Muscle of leg (tissue), 9 donors: ENCODE results near the gene PAFAH2. TPM values are rescaled to one million over a fixed set of nuclear protein-coding genes. Genes with fewer than 3 reads are reported as not detected.

ENCODE experiments used
- polyA plus RNA-seq, 8 donors: library from polyadenylated mRNA; unstranded; fragments of 120-200 nt; gene quantifications; one replicate each; pipeline versions ENCODE4 v1.2.1 to v1.2.3, GENCODE V29; 2013; ENCODE audit warnings: inconsistent platforms in 1 of 8, low replicate concordance in 1 of 8; ENCODE audit not compliant: insufficient read length in 8 of 8, insufficient read depth in 1 of 8
- total RNA-seq: library from RNA; stranded (reverse); fragments of 120-200 nt; gene quantifications from one replicate; pipeline ENCODE4 v1.2.4, GENCODE V29; 2013

The PAFAH2 gene
- total and polyA plus RNA-seq, 9 donors: 42.1 to 78.5 (median 55.6) TPM

Other genes starting within 250 kb of the PAFAH2 start
- gene SELENON, start 197.9 kb downstream of the PAFAH2 start, total RNA-seq: 23.1 TPM
- gene SELENON, start 197.9 kb downstream of the PAFAH2 start, polyA plus RNA-seq: 10 to 100 TPM; 47.9 to 88.0 (median 65.1) TPM
- 53.2 TPM for gene MTFR1L, start 178.1 kb downstream of the PAFAH2 start, total RNA-seq
- gene MTFR1L, start 178.1 kb downstream of the PAFAH2 start, polyA plus RNA-seq: 10 to 100 TPM; 58.9 to 76.3 (median 64.1) TPM
- gene AUNIP, start 138.6 kb downstream of the PAFAH2 start, total RNA-seq: 1.1 TPM
- 1 to 10 TPM in 6 of 8 donors, under 1 TPM in 2; 0.76 to 1.8 (median 1.2) TPM for gene AUNIP, start 138.6 kb downstream of the PAFAH2 start, polyA plus RNA-seq
- gene PAQR7, start 122.4 kb downstream of the PAFAH2 start, total RNA-seq: 5.8 TPM
- 10 to 100 TPM in 1 of 8 donors, 1 to 10 TPM in 7; 6.9 to 10.8 (median 7.7) TPM for gene PAQR7, start 122.4 kb downstream of the PAFAH2 start, polyA plus RNA-seq
- 295 TPM for gene STMN1, start 91.6 kb downstream of the PAFAH2 start, total RNA-seq
- gene STMN1, start 91.6 kb downstream of the PAFAH2 start, polyA plus RNA-seq: 100 to 1,000 TPM; 518 to 745 (median 564) TPM
- 0.71 TPM for gene EXTL1, start 23.7 kb upstream of the PAFAH2 start, total RNA-seq
- 1 to 10 TPM; 1.7 to 4.6 (median 2.5) TPM for gene EXTL1, start 23.7 kb upstream of the PAFAH2 start, polyA plus RNA-seq
- 0.93 TPM for gene SLC30A2, start 48.1 kb upstream of the PAFAH2 start, total RNA-seq
- 1 to 10 TPM in 2 of 8 donors, under 1 TPM in 6; 0.29 to 2.0 (median 0.65) TPM for gene SLC30A2, start 48.1 kb upstream of the PAFAH2 start, polyA plus RNA-seq
- 44.8 TPM for gene TRIM63, start 69.6 kb upstream of the PAFAH2 start, total RNA-seq
- gene TRIM63, start 69.6 kb upstream of the PAFAH2 start, polyA plus RNA-seq: 10 to 100 TPM; 25.8 to 59.2 (median 40.8) TPM
- 7.0 TPM for gene PDIK1L, start 113.8 kb upstream of the PAFAH2 start, total RNA-seq
- gene PDIK1L, start 113.8 kb upstream of the PAFAH2 start, polyA plus RNA-seq: 1 to 10 TPM; 5.7 to 9.1 (median 6.5) TPM
- 0.93 TPM for gene FAM110D, start 161.0 kb upstream of the PAFAH2 start, total RNA-seq
- gene FAM110D, start 161.0 kb upstream of the PAFAH2 start, polyA plus RNA-seq: 1 to 10 TPM in 1 of 8 donors, under 1 TPM in 7; 0.71 to 1.0 (median 0.90) TPM
- gene C1orf232, start 170.9 kb upstream of the PAFAH2 start, total RNA-seq: not detected
- not detected for gene C1orf232, start 170.9 kb upstream of the PAFAH2 start, polyA plus RNA-seq
- 20.7 TPM for gene ZNF593, start 171.8 kb upstream of the PAFAH2 start, total RNA-seq
- gene ZNF593, start 171.8 kb upstream of the PAFAH2 start, polyA plus RNA-seq: 10 to 100 TPM; 18.7 to 25.8 (median 19.3) TPM
- gene ZNF593OS, start 173.8 kb upstream of the PAFAH2 start, total RNA-seq: 0.31 TPM
- gene ZNF593OS, start 173.8 kb upstream of the PAFAH2 start, polyA plus RNA-seq: 1 to 10 TPM in 4 of 8 donors, under 1 TPM in 4; 0.49 to 1.6 (median 0.95) TPM
- 1.2 TPM for gene CNKSR1, start 179.4 kb upstream of the PAFAH2 start, total RNA-seq
- 1 to 10 TPM in 7 of 8 donors, under 1 TPM in 1; 0.81 to 5.2 (median 2.2) TPM for gene CNKSR1, start 179.4 kb upstream of the PAFAH2 start, polyA plus RNA-seq
- gene CATSPER4, start 192.5 kb upstream of the PAFAH2 start, total RNA-seq: not detected
- under 1 TPM in 1 of 8 donors, not detected in 7; 0.06 TPM for gene CATSPER4, start 192.5 kb upstream of the PAFAH2 start, polyA plus RNA-seq
- 18.0 TPM for gene CEP85, start 236.1 kb upstream of the PAFAH2 start, total RNA-seq
- gene CEP85, start 236.1 kb upstream of the PAFAH2 start, polyA plus RNA-seq: 10 to 100 TPM; 20.5 to 26.3 (median 22.0) TPM